GM12878 (cell line): ENCODE measurements around the gene MGST1. TPM values are rescaled to one million over a fixed set of nuclear protein-coding genes. Genes with fewer than 3 reads are reported as not detected.
"Not testable (repeated sequence)": the region's sequence is repeated elsewhere in the genome, so short reads cannot be mapped to it uniquely, and the experiment has no call there.

Experiments
- ATAC-seq: fragments of 200-7000 bp; cut with Tn5 transposase; 3 replicates; pipeline ENCODE4 v1.9.1; 2020; ENCODE audit warnings: mild to moderate bottlenecking, moderate library complexity
- BruUV-seq: library from RNA; stranded (reverse); fragments of 400-500 nt; replicated peaks from 2 replicates; lab custom pipeline; 2021; lab: Mats Ljungman, UMichigan
- CTCF ChIA-PET: fragments of 300-600 bp; sonication (Branson Sonifier 250); formaldehyde crosslinking; extraction: SDS; loops from one replicate; lab custom pipeline; 2021; ENCODE audit warnings: inconsistent platforms; lab: Yijun Ruan, JAX
- POLR2A ChIA-PET: fragments of 350-600 bp; formaldehyde crosslinking; extraction: SDS; loops from one replicate; lab custom pipeline; 2021; ENCODE audit warnings: inconsistent platforms; lab: Charles Lee
- RAD21 ChIA-PET: fragments of 300-600 bp; sonication (Branson Sonifier 250); formaldehyde crosslinking; loops from one replicate; lab custom pipeline; 2023; ENCODE audit warnings: antibody characterized with exemption; ENCODE audit not compliant: unreplicated experiment; lab: Charles Lee
- SMC1A ChIA-PET: fragments of 300-600 bp; sonication (Branson Sonifier 250); formaldehyde crosslinking; loops from one replicate; lab custom pipeline; 2023; ENCODE audit not compliant: unreplicated experiment, uncharacterized antibody; lab: Charles Lee
- DNase-seq: peaks from one replicate; pipeline ENCODE4 v3.0.0-alpha.2; 2011; ENCODE audit warnings: low read depth, low spot score
- FAIRE-seq: peaks from 3 replicates; lab custom pipeline; 2011; peaks lifted over from hg19 to GRCh38; lab: Jason Lieb, UNC
- H2AFZ ChIP-seq: 2 replicates; pipeline ENCODE4 v1.6.0; 2011; ENCODE audit warnings: low read depth, low read length, control low read depth; ENCODE audit not compliant: control insufficient read depth
- H3K27ac ChIP-seq: 2 replicates; pipeline ENCODE4 v1.5.1; 2011; ENCODE audit warnings: control low read depth; ENCODE audit not compliant: control insufficient read depth, insufficient read depth
- H3K27me3 ChIP-seq, 2 experiments: replicated peaks in 1 of 2; 2 replicates each; pipeline versions ENCODE4 v1.6.0 to v1.6.1; 2011; ENCODE audit warnings: low read length in 1 of 2; ENCODE audit not compliant: control insufficient read depth in 2 of 2, insufficient read depth in 2 of 2
- H3K36me3 ChIP-seq, 2 experiments: 2 replicates each; pipeline ENCODE4 v1.5.1; 2011; ENCODE audit warnings: low read length in 1 of 2; ENCODE audit not compliant: control insufficient read depth in 2 of 2, insufficient read depth in 2 of 2
- H3K4me1 ChIP-seq: 2 replicates; pipeline ENCODE4 v1.6.1; 2011; ENCODE audit warnings: mild to moderate bottlenecking, low read length, moderate library complexity, mixed read lengths; ENCODE audit not compliant: control insufficient read depth, insufficient read depth
- H3K4me2 ChIP-seq: 2 replicates; pipeline ENCODE4 v1.6.0; 2011; ENCODE audit warnings: control low read depth; ENCODE audit not compliant: control insufficient read depth, insufficient read depth
- H3K4me3 ChIP-seq: fragments of 200-600 bp; sonication (generic); 2 replicates; pipeline ENCODE4 v1.5.1; 2016
- H3K79me2 ChIP-seq: 2 replicates; pipeline ENCODE4 v1.6.0; 2011; ENCODE audit warnings: low read length; ENCODE audit not compliant: control insufficient read depth, insufficient read depth
- H3K9ac ChIP-seq: 2 replicates; pipeline ENCODE4 v1.8.0; 2011; ENCODE audit warnings: low read length, control low read depth, mixed read lengths; ENCODE audit not compliant: control insufficient read depth, insufficient read depth
- H3K9me3 ChIP-seq: replicated peaks from 3 replicates; pipeline ENCODE4 v1.5.1; 2011; ENCODE audit warnings: mild to moderate bottlenecking, low read length; ENCODE audit not compliant: control insufficient read depth, insufficient read depth
- H4K20me1 ChIP-seq: 2 replicates; pipeline ENCODE4 v1.6.0; 2011; ENCODE audit not compliant: control insufficient read depth, insufficient read depth
- HDAC2 ChIP-seq: fragments of 200-600 bp; sonication (generic); IDR thresholded peaks from 2 replicates; pipeline ENCODE4 v1.6.1; 2017
- MEF2A ChIP-seq: IDR thresholded peaks from 2 replicates; pipeline ENCODE4 v1.6.1; 2011; ENCODE audit warnings: low read depth, mild to moderate bottlenecking, low read length, moderate library complexity; ENCODE audit not compliant: insufficient read depth
- NR2C2 ChIP-seq: IDR thresholded peaks from 2 replicates; pipeline ENCODE4 v1.6.1; 2011; ENCODE audit warnings: borderline replicate concordance, low read depth; ENCODE audit not compliant: control insufficient read depth, insufficient read length
- RBBP5 ChIP-seq: fragments of 200-600 bp; sonication (generic); conservative IDR thresholded peaks from 2 replicates; pipeline ENCODE4 v1.6.1; 2016
- USF1 ChIP-seq: IDR thresholded peaks from 2 replicates; pipeline ENCODE4 v1.6.1; 2011; ENCODE audit warnings: borderline replicate concordance, low read depth, mild to moderate bottlenecking, moderate library complexity, mixed read lengths, low read length; ENCODE audit not compliant: insufficient read depth; ENCODE audit errors: extremely low read length
- WGBS: methylation state at CpG from one replicate; pipeline ENCODE4 v1.1.6; 2016; ENCODE audit warnings: low lambda C conversion rate; ENCODE audit not compliant: insufficient replicate concordance, insufficient coverage; ENCODE audit errors: missing lambda C conversion rate; 5-methylcytosine and 5-hydroxymethylcytosine counted together
- in situ Hi-C: fragments of 300-500 bp; cut with MboI; formaldehyde crosslinking; loops from 9 replicates; pipeline ENCODE4 v1.14.3; 2018; ENCODE audit warnings: mixed read lengths
- intact Hi-C: fragments of 100-400 bp; cut with micrococcal nuclease; formaldehyde crosslinking; loops from one replicate; pipeline ENCODE4 v1.14.2; 2022; ENCODE audit not compliant: unreplicated experiment
- polyA plus RNA-seq, 11 experiments: library from polyadenylated mRNA; depleted of rRNA in 4 of 11; unstranded in 6 of 11; stranded (reverse) in 5 of 11; fragments of >200 nt; fragmentation: Nextera tagmentation in 4 of 11; fragmentation: Illumina TruSeq in 1 of 11; extraction: Ambion mirVana in 4 of 11; extraction: Trizol in 1 of 11; gene quantifications; 1 replicate in 1 of 11; 2 replicates in 10 of 11; pipeline versions ENCODE4 v1.2.1 to v1.2.3, GENCODE V29; 2011 to 2016; ENCODE audit warnings: inconsistent platforms in 2 of 11, missing spikeins in 2 of 11, low read depth in 1 of 11
- total RNA-seq, 4 experiments: library from RNA; depleted of rRNA in 3 of 4; stranded (reverse); fragments of >200 nt in 3 of 4; fragmentation: Illumina TruSeq in 1 of 4; extraction: Trizol in 1 of 4; gene quantifications; 2 replicates each; pipeline versions ENCODE4 v1.2.1 to v1.2.3, GENCODE V29; 2013 to 2021
- TF ChIP-seq, protein P1 (sequence below): IDR thresholded peaks from 2 replicates; pipeline ENCODE4 v1.6.1; 2011; ENCODE audit warnings: low read depth, low read length, improper control_type of control experiment, borderline replicate concordance

The MGST1 gene
- total and polyA plus RNA-seq, 10 of the 15 experiments (the other 5 are each of a cell fraction or from before 2014, with no cell fraction given): 22.5 to 237 (median 172) TPM

DNA sequence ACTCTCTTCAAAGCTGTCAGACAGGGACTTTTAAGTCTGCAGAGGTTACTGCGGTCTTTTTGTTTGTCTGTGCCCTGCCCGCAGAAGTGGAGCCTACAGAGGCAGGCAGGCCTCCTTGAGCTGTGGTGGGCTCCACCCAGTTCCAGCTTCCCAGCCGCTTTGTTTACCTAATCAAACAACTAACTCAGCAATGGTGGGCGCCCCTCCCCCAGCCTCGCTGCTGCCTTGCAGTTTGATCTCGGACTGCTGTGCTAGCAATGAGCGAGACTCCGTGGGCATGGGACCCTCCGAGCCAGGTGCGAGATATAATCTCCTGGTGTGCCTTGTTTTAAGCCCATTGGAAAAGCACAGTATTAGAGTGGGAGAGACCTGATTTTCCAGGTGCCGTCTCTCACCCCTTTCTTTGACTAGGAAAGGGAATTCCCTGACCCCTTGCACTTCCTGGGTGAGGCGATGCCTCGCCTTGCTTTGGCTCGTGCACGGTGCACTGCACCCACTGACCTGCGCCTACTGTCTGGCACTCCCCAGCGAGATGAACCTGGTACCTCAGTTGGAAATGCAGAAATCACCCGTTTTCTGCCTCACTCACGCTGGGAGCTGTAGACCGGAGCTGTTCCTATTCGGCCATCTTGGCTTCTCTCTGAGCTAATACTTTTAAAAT lies 35.3 kb downstream of the MGST1 start:
- H3K27me3 ChIP-seq, intact Hi-C loops, in situ Hi-C loops, BruUV-seq, H3K79me2 ChIP-seq, H3K4me1 ChIP-seq, H3K9me3 ChIP-seq, DNase-seq, CTCF ChIA-PET, H3K27ac ChIP-seq, FAIRE-seq, ATAC-seq, RAD21 ChIA-PET, H3K36me3 ChIP-seq, H3K4me2 ChIP-seq, H4K20me1 ChIP-seq, POLR2A ChIA-PET, H3K9ac ChIP-seq, H3K4me3 ChIP-seq, H2AFZ ChIP-seq: not testable (repeated sequence)
- SMC1A ChIA-PET: interaction anchor here (1.0 kb wide), 1 partner anchor 211 kb away, joined by 3 read pairs; no protein-coding TSS in a partner anchor
- 77% methylated on average over 21 of the region's 21 CpGs for WGBS

DNA sequence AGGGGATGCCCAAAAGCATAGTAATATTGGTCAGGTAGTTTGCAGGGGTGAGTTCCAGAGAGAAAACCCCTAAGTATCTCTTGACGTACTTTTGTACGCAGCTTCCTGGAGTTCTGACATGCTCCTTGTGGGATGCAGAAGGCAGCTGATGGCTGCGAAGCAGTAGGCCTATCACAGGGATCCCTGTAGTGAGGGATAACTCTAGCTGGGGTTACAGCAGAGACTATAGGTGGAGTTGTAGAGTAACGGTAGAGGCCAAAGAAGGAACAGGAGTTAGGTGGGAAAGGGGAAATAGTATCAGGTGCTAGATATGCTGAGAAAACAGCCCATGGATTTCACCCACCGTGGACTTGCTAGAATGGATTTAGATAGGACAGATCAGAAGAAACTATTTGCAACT lies 37.3 kb downstream of the MGST1 start:
- H4K20me1 ChIP-seq: no peaks in the 10 kb centered on the region
- ATAC-seq (no peak), DNase-seq (no peak), FAIRE-seq (no peak)
- H3K9me3 ChIP-seq: no peaks in the 10 kb centered on the region
- TF ChIP-seq NR2C2 (no peak), USF1 (no peak), MEF2A (no peak), HDAC2 (no peak), RBBP5 (no peak)
- TF ChIP-seq, protein P1, sequence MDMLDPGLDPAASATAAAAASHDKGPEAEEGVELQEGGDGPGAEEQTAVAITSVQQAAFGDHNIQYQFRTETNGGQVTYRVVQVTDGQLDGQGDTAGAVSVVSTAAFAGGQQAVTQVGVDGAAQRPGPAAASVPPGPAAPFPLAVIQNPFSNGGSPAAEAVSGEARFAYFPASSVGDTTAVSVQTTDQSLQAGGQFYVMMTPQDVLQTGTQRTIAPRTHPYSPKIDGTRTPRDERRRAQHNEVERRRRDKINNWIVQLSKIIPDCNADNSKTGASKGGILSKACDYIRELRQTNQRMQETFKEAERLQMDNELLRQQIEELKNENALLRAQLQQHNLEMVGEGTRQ: no peak
- no peaks in the 10 kb centered on the region for H3K36me3 ChIP-seq
- H3K27ac ChIP-seq: no peak overlapping the region
- H3K79me2 ChIP-seq: no peaks in the 10 kb centered on the region
- WGBS: 38% methylated on average over 5 of the region's 5 CpGs
- H2AFZ ChIP-seq: no peak overlapping the region
- H3K4me2 ChIP-seq: no peak overlapping the region
- H3K27me3 ChIP-seq: no peaks in the 10 kb centered on the region
- H3K9ac ChIP-seq: no peak overlapping the region
- ChIA-PET POLR2A (no interaction called here), CTCF (interaction anchor here (2.1 kb wide), 1 partner anchor 21 kb away, joined by 6 read pairs; no protein-coding TSS in a partner anchor), SMC1A (no interaction called here), RAD21 (no interaction called here)
- no peaks in the 10 kb centered on the region for H3K4me1 ChIP-seq
- BruUV-seq: no TSS peak
- in situ Hi-C loops (no loop called here), intact Hi-C loops (no loop called here)
- H3K4me3 ChIP-seq: no peak overlapping the region
